Amniotic stem cell (primary cell): ENCODE data around the gene DMD.
"Not testable (repeated sequence)": the region's sequence is repeated elsewhere in the genome, so short reads cannot be mapped to it uniquely, and the experiment has no call there.

Source experiments
- DNase-seq: peaks from one replicate; lab custom pipeline; 2025; lab: John Stamatoyannopoulos, UW

Gene DMD

DNA sequence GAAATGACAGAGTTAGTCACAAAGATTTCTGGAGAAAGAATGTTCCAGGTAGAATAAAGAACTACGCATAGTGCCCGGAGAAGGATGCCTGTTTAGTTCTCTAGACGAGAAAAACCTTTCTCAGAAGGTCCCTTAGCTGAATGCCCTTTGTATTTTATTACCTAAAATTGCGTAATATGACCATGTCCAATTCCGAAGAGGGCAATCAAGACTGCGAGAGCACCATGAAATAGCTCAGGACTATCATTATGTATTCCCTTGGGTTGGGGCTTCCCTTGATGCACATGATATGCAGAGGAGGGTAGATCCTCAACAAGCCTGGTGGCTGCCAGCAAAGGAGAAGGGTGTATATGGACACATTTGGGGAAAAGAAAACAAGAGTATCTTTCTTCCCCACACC, 1781.4 kb downstream of the DMD start:
- DNase-seq = no peak

DNA sequence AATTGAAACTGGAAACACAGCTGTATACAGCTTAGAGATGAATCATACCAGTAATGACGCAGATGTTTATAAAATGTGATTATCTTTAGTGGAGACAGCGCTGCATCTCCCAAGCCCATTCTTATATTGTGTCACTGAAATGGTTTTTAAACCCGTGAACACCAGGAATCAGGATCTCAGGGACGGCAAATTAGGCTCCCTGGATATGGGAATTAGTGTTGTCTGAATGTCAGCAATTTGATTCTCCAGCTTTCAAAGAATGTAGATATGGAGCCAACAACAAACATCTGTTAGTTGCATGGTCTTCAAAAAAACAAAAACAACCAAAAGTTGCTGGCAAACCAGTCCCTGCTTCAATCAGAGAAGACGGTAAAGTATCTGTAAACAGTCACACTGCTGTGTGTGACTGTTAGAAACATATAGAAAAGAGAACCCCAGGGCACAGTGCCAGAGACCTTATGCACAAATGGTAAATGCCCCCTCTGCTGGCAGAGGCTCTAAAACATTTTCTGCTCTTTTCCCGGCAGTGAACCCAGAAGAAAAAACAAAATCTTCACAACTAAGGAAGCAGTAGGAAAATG, 1787.7 kb downstream of the DMD start:
- peak; percentile 9 for DNase-seq

DNA sequence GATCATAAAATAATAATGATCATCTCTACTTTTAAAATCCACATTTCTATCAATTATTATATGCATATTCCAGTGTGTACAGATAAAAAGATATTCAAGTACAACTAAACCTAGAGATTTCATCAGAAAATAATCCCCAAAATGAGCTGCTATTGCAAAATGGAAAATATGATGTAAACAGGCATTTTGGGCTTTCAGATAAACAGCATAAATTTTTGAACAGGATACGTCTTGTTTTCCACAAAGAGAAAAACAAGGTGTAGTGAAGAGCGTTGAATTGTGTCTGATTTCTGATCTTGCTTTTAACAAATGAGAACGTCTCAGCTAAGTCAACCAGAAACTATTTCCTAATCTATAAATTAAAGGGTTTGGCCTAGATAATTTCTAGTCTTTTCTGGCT, 1789.9 kb downstream of the DMD start:
- DNase-seq = no peak

DNA sequence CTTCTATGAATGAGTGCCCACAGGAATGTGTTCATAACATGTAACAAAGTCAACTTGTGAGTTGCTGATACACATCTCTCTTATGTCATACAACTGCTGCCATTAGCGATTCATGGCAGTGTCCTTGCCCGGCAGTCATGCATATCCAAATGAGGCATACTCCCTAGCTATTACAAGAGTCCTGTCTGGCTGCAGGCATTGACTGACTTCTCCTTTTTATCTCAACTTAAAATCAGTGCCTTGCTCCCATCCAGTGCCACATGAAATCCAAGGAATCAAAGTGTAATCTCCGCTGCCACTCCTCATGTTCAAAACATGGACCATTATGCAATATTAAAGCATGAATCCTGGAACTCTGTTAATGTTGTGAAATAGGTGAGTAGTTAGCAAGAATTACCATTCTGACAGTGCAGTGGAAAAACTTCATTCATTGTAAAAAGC, 1790.6 kb downstream of the DMD start:
- DNase-seq = no peak

DNA sequence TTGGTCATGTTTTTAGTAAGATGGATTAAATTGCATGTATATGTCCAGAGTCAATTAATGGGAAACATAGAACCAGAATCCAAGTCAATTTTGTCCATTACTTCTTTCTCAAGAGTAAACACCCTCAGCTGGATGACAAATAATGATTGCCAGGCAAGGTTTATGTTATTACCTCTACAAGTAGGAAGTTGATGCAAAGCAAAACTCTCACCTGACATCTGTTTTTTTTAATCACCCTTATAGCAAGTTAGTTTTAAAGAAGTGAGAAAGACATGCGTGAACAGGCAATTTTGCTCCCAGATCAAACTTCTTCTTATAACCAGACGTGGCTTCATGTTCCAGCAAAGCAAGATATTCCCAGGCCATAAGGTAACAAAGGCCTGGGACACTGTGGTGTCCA, 1791.0 kb downstream of the DMD start:
- no peak for DNase-seq

DNA sequence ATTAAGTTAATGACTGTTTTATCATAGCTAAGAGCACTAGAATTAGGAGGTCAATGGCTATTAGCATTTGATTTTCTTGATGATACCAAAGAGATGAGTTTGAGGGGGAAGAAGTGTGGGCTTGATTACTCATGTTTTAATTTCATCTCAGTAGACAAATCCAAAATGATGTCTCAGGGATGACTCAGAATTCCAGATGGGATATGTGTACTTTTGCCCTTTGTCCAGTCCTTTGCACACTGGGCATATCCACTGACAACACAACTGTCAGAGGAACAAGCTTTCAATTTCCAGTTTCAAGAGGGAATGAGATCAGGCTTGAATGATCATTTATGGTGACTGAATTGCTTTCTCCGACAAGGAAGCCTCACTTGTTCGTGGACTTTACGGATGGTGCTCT, 1814.2 kb downstream of the DMD start:
- DNase-seq = no peak

DNA sequence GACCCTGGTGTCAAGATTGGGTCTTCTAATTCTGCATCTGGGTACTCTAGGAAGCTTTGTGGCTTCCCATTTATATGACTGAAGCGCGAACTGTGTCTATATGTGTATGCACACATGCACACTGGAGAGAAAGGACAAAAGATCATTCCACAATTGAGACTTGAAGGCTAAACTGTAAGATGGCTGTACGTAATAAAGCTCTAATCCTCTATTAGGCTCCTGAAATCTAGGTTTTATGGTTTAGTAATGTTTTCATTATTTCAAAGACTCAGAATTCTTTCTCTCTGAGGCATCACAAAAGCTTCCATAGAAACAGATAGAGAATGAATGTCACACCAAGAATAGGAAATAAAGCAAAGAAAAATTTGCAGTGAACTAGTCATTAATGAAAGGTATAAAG, 1818.8 kb downstream of the DMD start:
- DNase-seq = no peak

DNA sequence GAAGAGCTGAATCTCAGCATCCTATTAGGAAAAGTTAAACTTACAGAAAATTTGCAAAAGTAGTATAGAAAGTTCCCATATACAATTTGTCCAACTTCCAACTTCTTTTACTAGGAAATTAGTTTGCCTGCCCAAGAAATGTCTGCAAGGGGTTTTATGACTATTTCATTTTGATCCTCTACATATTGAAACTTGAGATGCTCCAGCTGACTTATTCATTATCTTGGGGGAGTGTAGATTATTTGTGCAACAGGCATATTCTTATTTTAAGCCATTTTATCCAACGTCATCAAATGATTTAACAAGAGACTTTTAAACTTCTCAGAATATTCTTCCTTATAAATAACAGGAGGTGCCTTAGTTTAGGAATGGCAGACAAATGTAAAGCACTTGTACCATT, 1822.4 kb downstream of the DMD start:
- DNase-seq = no peak

DNA sequence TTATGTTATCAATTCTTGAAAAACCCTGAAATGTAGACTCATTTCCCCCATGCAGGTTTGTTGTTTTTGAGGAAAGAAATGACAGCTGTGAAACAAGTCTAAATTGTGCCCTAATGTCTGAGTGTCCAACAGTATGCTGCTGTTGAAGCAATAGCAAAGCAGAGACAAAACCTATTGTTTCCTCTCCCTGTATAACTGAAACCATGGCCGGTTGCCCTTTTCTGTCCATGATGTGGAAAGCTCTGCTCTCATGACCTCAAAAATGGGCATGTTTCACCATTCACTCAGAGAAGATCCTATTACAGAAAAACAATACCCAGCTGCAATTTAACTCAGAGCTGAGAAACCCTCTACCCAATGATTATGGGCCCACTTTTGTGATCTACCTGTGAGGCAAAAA, 1826.9 kb downstream of the DMD start:
- DNase-seq = no peak

DNA sequence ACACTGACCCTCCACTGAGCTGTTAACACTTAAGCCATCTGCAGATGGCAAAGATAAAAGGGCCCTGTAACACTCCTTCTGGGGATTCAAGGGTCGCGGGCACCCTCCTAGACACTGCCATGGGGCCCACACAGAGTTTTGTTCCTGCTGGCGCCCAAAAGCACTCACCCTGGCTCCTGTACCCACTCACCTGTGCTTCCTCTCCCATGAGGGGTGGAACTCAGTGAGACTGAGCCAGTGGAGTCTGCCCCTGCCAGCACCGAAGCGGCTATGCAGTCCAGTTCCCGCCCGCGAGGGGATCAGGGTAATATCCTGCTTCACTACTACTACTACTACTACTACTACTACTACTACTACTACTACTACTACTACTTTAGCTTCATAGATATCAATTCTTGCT, 1827.4 kb downstream of the DMD start:
- DNase-seq = no peak

DNA sequence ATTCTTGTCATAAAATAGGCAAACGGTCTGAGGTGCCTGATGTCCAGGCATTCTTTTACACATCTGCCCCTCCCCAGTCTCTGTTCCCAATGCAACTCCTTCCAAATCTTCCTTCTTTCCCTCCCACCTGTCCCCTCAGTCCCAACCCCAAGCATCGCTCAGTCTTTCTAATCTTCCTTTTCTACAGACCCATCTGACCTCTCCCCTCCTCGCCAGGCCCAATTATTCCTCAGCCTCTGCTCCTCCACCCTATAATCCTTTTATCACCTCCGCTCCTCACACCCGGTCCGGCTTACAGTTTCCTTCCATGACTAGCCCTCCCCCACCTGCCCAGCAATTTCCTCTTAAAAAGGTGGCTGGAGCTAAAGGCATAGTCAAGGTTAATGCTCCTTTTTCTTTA, 1832.4 kb downstream of the DMD start:
- DNase-seq = not testable (repeated sequence)

DNA sequence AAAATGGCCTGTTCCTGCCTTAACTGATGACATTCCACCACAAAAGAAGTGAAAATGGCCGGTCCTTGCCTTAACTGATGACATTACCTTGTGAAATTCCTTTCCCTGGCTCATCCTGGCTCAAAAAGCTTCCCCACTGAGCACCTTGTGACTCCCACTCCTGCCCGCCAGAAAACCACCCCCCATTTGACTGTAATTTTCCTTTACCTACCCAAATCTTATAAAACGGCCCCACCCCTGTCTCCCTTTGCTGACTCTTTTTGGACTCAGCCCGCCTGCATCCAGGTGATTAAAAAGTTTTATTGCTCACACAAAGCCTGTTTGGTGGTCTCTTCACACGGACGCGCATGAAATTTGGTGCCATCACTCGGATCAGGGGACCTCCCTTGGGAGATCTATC, 1833.5 kb downstream of the DMD start:
- not testable (repeated sequence) for DNase-seq

DNA sequence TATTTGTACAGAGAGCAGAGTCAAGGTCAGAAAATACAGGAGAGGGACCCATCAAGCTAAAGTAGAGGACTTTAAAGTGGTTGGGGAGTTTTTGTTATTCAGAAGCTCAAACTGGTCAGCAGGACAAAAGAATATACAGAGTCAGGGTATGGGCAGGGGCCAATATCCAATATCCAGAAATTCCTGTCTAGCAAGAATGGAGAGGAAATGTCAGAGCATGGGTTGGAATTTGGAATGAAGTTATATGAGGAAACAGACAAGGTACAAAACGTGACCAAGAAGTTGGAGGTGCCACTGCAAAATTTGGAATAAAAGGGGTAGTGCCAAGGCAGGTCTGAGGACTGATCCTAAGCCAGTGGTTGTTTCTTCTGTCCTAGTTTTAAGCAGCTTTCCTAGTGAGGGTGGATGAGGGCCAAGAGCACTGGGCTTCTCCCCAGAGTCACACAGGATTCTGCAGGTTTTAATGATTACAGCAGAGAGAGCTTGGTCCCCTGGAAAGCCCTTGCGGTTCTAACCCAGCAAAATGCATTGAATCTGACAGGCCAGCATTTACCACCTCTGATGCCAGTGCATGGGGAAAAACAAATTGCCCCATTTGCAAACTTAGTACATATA, 1834.8 kb downstream of the DMD start:
- no peak for DNase-seq

DNA sequence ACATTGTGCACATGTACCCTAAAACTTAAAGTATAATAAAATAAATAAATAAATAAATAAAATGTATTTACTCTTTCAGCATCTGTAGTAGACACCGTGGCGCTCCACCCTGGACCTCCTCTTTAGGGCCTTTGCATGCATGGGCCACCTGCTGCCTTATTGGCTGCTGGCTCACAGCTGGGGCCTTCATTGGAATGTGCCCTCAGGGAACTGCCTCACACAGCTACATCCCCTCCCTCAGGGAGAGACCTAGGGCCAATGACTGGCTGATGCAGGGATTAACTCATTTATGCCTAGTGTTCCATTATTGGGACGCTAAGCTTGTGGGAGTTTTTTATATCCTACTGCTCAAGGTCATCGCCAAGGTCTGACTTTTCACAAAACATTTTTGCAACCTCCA, 1836.6 kb downstream of the DMD start:
- no peak for DNase-seq

DNA sequence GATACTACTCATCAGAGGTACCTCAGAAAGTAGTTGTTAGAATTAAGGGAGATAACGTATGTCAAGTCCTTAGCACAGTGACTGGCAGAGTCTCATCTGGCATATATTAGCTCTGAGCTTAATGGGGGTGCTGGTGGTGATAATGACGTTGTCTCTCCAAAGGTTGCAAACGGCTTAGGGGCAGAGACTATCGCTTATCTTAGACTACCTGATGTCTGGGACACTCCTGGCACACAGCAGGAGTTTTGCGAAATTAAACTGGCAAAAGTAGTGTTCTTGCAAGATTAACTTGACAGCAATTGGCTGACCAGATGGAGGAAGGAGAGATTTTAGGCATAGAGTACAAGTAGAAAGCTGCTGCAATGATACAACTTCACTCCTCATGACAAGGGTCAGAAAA, 1839.4 kb downstream of the DMD start:
- no peak for DNase-seq

DNA sequence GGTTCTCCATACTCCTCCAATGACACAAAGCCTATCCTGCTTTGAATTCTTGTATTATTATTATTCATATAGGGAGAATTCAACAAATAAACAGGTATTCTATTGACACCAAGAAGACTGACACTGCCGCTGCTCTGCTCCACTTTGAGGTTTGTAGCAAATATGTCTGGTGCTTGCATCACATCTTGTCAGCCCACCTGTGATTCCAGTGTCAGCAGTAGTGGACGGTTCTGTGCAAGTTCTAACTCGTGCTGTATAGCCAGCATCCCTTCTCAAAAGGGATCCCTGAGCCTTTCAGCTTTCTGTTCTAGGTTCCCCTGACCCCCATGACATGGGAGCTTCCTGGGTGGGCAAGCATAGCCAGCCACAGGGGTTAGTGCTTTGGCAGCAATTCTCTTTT, 1843.5 kb downstream of the DMD start:
- DNase-seq = no peak

DNA sequence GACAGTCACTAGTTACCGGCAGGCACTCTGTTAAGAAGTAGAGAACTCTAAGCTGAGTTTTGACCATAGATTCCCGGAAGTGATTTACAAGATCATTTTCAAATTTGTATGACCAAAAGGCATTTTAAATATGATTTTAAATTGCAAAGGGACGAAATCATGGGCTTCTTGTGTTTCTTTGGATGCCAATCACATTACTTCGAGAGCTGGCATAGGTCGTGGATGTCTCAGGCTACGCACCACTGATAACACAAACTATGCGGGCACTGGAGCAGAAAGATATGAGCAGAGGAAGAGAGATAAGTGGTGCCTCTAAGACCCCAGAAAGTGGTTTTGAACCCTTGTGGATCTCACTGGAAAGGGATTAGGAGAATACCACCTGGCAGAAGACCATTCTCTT, 1845.3 kb downstream of the DMD start:
- no peak for DNase-seq

DNA sequence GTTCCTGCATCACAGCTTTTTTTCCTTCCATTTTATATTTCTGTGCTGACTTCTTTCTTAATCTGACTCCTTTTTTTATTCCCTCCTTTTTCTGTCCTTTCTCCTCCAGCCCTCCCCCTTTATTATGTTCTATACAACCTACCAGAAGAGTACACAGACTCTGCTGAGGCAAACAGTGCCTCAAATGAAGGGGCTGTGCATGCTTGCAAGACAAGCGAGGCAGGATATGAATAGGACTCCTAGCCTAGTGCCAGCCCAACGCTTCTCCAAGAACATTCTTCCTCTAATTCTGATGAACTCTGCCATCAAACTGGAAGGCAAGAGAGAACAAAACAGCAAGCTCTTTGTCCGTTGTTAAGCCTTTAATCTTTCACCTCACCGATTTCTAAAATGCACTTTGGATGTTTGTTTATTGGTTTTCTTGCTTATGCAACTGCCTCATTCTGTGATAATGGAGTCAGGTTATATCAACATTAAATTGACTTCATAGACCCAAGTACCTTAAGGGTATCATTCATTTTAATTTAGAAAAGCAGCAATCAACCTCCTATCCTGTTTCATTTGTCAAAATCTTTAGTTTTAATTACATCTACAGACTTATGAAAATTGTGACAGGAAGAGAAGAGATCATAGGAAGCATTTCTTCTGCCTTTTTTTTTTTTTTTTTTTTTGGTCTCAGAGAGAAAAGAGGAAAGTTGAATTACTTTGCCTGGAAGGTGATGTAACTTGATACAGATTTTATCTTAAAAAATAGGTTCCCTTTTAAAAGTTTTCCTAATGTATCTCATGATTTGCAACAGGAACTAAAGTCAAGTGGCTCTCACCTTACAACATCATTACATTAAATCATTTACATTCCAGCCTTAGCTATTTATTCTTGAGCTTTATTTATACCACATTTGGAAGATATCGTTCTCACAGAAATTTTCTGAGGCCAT, 1854.8 kb downstream of the DMD start:
- no peak for DNase-seq

DNA sequence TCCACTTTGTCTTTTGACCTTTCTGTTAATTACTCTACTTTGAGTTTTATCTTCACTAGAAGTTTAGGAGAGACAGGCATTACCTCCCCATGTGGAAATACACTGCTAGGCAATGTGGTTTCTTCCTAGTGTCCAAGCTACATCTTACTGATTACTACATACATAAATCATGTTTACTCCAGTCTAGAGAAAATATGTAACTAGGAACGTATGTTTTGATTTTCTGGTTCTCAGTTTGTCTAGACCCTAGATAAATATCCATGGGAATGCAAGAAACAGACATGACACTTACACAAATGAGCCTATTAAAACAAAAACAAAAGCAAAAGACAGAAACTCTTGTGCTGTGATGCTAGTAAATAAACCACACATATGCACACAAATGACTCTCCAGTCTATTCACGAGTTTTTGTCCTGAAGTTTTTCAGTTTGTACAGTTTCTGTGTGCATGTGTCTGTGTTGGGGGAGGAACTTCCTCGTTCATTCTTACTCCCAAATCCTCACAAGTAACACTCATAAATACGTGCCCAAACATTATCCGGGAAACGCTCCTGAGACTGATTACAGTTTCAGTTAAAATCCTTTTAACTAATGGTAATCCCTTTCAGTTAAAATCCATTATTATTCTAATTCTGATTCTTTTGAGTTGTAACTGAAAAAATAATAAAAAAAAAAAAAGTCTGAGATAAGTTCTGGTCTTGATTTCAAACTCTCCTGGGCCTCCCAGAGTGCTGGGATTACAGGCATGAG, 1856.0 kb downstream of the DMD start:
- no peak for DNase-seq

DNA sequence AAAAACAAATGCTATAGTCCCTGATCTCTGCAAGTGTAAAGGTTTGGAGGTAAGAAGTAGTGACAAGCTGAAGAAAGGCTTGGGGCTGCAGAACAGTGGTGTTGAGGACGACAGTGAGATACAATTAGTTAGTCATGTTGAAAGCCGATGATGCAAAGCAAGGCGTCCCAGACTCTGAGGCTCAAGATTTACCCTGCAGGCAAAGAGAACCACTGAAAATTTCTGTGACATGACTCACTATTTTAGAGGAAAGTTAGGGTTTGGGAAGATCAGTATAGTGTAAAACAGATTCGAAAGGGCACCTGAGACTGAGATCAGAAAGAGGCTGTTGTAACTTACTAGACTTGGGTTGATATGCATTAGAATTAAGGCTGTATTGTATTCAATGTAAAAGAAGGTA, 1858.3 kb downstream of the DMD start:
- peak; percentile 24 for DNase-seq

DNA sequence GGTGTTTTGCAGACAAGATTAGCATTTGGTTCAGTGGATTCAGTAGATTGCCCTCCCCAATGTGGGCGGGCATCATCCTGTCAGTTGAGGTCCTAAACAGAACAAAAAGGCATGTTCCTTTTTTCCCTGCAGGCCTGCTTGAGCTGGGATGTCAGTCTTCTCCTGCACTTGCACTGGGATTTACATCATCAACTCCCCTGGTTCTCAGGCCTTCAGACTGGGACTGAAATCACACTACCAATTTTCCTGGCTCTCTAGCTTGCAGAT, 1860.6 kb downstream of the DMD start:
- no peak for DNase-seq

DNA sequence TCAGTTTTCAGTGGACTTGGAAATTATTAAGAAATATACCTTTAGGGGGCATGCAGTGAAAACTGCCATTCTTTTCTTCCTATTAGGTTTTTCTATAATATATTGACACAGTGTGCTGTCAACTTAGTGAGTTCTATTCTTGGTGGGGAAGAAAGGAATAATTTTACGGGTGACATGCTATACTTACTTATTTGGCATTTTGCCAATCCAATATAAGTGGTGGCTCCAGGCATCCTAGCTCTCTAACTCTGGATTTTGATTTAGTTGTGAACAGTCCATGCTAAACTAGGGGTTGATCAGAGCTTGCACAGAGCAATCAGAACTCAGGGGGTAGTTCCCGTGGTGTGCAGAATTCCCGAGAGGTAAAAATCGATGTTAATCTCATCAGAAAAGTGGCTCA, 1861.8 kb downstream of the DMD start:
- no peak for DNase-seq

DNA sequence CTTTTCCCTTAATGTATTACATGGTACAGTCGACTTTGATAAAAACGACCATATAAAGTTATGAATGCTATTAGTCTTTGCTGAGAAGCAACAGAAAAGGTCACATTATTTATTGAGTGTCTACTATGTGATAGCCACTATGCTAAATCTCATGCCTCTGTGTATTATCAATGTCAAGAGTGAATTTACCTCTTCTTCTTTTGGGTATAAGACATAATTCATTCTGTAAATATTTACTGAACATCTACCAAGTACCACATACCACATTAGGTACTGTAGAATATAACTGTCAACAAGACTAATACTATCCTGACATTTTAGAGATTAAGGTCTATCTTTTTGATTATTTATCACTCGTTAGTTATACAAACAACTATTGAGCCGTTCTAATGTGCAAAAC, 1870.8 kb downstream of the DMD start:
- DNase-seq = no peak
